A549 treated with CpdA at 1 μM for 4 hours (cell line): ENCODE results near the gene CD276. TPM values are rescaled to one million over a fixed set of nuclear protein-coding genes. Genes with fewer than 3 reads are reported as not detected.

ENCODE experiments used
- total RNA-seq: library from RNA; stranded (reverse); fragments of 200-300 nt; extraction: Qiagen RNA extraction; gene quantifications from 5 replicates; pipeline ENCODE4 v1.2.3, GENCODE V29; 2022; ENCODE audit warnings: low read depth

The CD276 gene
- 66.6 to 83.0 TPM (median 79.1 TPM) in 5 replicates for total RNA-seq

DNA sequence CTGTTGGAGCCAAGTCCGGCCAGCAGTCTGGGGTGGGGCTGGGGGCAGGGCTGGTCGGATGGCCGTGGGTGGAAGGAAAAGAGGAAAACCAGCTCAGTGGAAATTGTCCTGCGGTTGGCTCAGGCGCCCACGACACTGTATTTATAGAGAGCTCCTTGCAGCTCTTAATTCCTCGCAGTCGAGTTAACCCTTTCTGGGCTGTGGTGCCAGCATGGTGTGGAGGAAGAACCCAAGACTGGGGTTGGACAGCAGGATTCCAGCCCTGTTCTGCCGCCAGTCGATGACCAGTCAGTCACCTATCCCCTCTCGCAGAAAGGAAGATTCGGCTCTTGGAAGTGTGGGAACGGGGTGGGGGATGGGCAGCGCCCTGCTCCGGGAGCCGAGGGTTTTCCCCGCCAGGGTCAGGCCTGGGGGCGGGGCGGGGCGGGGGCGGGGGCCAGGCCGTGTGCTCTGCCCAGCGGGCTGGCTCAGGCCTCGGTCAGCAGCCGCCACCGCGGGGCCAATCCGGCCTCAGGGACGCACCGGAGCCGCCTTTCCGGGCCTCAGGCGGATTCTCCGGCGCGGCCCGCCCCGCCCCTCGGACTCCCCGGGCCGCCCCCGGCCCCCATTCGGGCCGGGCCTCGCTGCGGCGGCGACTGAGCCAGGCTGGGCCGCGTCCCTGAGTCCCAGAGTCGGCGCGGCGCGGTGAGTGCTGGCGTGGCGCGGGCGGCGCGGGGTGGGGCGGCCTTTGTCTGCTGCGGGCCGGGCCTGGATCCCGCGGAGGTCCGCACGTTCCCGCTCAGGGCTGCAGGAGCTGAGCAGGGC is at the start of gene CD276:
TSS of gene CD276 (plus strand) at position 607 of the 804 bp plus-strand sequence. CDS start 15,257 bp downstream, outside the sequence.

DNA sequence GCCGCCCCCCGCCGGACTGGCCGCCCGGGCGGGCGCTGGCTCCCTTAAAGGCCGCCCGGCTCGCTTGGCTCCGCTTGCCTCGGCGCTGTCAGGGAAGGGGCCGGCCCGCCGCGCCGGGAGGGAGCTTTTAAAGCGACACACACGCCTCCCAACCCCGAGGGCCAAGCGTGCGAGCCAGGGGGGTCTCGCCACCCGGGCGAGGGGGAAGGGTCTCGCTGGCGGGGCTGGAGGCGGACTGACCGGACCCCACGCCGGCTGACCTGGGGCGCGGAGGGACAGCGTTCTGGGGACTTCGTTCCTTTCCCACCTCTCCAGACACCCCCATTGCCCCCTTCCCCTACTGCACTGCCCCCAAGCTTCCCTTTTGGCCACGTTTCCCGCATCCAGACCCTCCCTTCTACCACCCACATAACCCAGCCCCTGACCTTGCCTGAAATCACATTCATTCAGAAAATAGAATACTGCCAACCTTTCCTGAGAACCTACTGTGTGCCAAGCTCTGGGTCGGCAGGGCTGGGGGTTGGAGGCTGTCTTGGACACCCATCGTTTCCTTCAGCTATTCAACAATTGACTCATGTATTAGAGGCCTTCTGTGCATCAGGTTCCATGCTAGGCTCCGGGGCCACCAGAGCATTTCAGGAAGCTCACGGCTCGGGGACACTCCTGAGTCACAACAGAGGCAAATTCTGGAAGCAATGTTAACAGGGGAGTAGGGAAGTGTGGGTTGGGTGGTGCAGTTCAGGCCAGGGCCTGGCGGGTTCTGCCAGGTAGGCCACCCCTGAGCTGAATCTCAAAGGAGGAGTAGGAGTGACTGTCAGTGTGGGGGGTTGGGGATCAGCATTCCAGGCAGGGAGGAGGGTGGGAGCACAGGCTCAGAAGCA is 69.3 kb downstream of the CD276 start, which contains the start of gene INSYN1:
TSS of gene INSYN1 (minus strand) at position 102 of the 881 bp plus-strand sequence. CDS start 2,221 bp downstream, outside the sequence.

Other genes with a start within 250 kb of the CD276 start
- not detected in 5 replicates for gene REC114, start 241.2 kb upstream of the CD276 start, total RNA-seq
- 179 to 219 TPM (median 204 TPM) in 5 replicates for gene NPTN, start 51.0 kb upstream of the CD276 start, total RNA-seq
- 1.7 to 2.3 TPM (median 2.1 TPM) in 5 replicates for gene INSYN1, start 69.0 kb downstream of the CD276 start, total RNA-seq
- gene TBC1D21, start 189.2 kb downstream of the CD276 start, total RNA-seq, result not detected in 5 replicates
- gene LOXL1, start 242.1 kb downstream of the CD276 start, total RNA-seq, result 0.28 to 0.72 TPM (median 0.43 TPM) in 5 replicates